RWPE2 (cell line): Measurements from ENCODE around the gene CLNS1A.
"Not testable (repeated sequence)": the region's sequence is repeated elsewhere in the genome, so short reads cannot be mapped to it uniquely, and the experiment has no call there.

Experiments used
- ATAC-seq: fragments of 200-7000 bp; cut with Tn5 transposase; 3 replicates; pipeline ENCODE4 v1.9.1; 2021; ENCODE audit warnings: low read depth
- DNase-seq: peaks from one replicate; pipeline ENCODE4 v3.0.0-alpha.2; 2020; ENCODE audit warnings: low spot score
- H3K27ac ChIP-seq: fragments of 450-650 bp; 2 replicates; pipeline ENCODE4 v1.5.1; 2017; ENCODE audit warnings: mild to moderate bottlenecking; ENCODE audit not compliant: poor library complexity, severe bottlenecking
- H3K27me3 ChIP-seq: fragments of 250-450 bp; sonication (Bioruptor Pico); 2 replicates; pipeline ENCODE4 v1.5.1; 2021; ENCODE audit warnings: mild to moderate bottlenecking, moderate library complexity; ENCODE audit not compliant: insufficient read depth, poor library complexity, severe bottlenecking
- H3K36me3 ChIP-seq: fragments of 250-450 bp; sonication (Bioruptor Pico); 2 replicates; pipeline ENCODE4 v1.5.1; 2020; ENCODE audit warnings: low read depth, mild to moderate bottlenecking, moderate library complexity
- H3K4me1 ChIP-seq: fragments of 250-450 bp; sonication (Bioruptor Pico); 2 replicates; pipeline ENCODE4 v1.5.1; 2021; ENCODE audit warnings: mild to moderate bottlenecking, moderate library complexity; ENCODE audit not compliant: insufficient read depth, poor library complexity, severe bottlenecking
- H3K4me3 ChIP-seq: fragments of 250-450 bp; sonication (Bioruptor Pico); 2 replicates; pipeline ENCODE4 v1.5.1; 2021; ENCODE audit warnings: mild to moderate bottlenecking, moderate library complexity; ENCODE audit not compliant: severe bottlenecking
- H3K9me3 ChIP-seq: fragments of 250-450 bp; sonication (Bioruptor Pico); 2 replicates; pipeline ENCODE4 v1.5.1; 2021; ENCODE audit warnings: mild to moderate bottlenecking, moderate library complexity; ENCODE audit not compliant: severe bottlenecking
- TF ChIP-seq, protein P1 (sequence below): fragments of 450-650 bp; IDR thresholded peaks from one replicate; pipeline ENCODE4 v1.5.1; 2017; ENCODE audit warnings: mild to moderate bottlenecking, moderate library complexity; ENCODE audit not compliant: poor library complexity, severe bottlenecking

Gene CLNS1A

DNA sequence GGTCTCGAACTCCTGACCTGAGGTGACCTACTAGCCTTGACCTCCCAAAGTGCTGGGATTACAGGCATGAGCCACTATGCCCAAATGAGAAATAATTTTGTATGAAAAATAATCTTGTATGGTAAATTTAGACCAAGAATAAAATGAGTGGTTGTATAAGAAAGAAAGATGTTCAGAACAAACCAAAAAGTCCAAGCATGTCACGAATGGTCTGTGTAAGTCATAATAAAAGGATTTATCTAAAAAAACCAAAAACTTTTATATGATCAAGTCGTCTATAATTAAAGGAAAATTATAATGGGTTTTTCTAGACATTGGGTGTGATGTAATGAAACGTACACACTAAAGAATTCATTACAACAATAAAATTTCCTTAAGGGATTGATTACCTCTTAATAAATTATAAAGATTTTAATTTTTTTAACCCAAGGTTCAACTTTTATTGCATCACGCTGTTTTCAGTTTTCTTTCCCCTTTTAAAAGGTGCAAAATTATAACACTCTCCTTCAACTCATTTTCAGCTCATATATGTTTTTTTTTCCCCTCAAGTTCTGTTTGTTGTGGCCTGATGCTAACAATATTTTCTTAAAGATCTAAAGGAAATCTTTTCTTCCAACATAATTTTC lies 56.8 kb downstream of the CLNS1A start:
- Histone ChIP-seq H3K4me3 (no peak overlapping the region), H3K36me3 (no peaks in the 10 kb centered on the region), H3K9me3 (peaks cover 20% of the 10 kb centered on the region), H3K27ac (no peak overlapping the region), H3K27me3 (no peaks in the 10 kb centered on the region), H3K4me1 (no peaks in the 10 kb centered on the region)
- no peak for ATAC-seq
- DNase-seq = no peak
- TF ChIP-seq, protein P1, sequence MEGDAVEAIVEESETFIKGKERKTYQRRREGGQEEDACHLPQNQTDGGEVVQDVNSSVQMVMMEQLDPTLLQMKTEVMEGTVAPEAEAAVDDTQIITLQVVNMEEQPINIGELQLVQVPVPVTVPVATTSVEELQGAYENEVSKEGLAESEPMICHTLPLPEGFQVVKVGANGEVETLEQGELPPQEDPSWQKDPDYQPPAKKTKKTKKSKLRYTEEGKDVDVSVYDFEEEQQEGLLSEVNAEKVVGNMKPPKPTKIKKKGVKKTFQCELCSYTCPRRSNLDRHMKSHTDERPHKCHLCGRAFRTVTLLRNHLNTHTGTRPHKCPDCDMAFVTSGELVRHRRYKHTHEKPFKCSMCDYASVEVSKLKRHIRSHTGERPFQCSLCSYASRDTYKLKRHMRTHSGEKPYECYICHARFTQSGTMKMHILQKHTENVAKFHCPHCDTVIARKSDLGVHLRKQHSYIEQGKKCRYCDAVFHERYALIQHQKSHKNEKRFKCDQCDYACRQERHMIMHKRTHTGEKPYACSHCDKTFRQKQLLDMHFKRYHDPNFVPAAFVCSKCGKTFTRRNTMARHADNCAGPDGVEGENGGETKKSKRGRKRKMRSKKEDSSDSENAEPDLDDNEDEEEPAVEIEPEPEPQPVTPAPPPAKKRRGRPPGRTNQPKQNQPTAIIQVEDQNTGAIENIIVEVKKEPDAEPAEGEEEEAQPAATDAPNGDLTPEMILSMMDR = no peak

DNA sequence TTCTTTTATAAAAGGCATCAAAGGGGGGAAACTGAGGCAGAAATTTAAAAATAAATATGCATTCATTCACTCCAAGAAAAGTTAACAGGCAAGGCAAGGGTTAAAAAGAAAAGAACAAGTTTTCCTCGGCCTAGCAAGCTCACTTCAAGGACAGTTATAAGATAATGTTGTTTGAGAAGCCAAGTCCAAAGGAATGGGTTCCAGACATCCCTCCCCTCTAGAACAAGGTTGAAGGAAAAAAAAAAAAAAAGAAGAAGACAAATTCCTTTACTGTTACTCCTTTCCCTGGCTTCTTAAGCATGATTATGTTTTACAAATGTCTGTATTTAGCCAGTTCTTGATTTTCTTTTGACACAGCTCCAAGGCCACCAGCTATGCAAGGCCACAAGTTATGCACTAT lies 62.2 kb downstream of the CLNS1A start:
- not testable (repeated sequence) for H3K9me3 ChIP-seq, H3K36me3 ChIP-seq, H3K27ac ChIP-seq, H3K27me3 ChIP-seq, H3K4me3 ChIP-seq, H3K4me1 ChIP-seq, ATAC-seq, DNase-seq

DNA sequence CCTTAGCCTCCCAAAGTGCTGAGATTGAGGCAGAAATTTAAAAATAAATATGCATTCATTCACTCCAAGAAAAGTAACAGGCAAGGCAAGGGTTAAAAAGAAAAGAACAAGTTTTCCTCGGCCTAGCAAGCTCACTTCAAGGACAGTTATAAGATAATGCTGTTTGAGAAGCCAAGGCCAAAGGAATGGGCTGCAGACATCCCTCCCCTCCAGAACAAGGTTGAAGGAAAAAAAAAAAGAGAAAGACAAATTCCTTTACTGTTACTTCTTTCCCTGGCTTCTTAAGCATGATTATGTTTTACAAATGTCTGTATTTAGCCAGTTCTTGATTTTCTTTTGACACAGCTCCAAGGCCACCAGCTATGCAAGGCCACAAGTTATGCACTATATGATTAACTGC lies 66.7 kb downstream of the CLNS1A start:
- not testable (repeated sequence) for H3K9me3 ChIP-seq, ATAC-seq, H3K36me3 ChIP-seq, DNase-seq, H3K27me3 ChIP-seq, H3K4me3 ChIP-seq, H3K27ac ChIP-seq, H3K4me1 ChIP-seq

DNA sequence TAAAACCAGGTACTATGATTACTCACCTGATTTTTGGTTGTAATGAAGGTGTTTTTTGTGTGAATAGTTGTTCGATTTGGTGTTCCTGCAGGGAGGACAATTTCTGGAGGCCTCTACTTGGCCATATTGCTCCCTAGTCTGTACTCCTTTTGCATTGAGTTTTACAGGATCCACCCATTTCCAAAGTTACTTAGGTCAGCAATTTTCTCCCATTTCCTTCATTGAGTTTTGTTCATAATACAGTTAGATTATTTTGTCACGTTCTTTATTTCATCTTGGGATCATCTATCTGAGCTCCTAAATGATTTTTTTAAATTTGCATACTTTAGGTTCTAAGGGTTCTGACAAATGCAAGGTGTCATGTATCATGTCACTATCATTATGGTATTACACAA lies 67.9 kb downstream of the CLNS1A start:
- no peak for ATAC-seq
- Histone ChIP-seq H3K27ac (no peak overlapping the region), H3K36me3 (no peaks in the 10 kb centered on the region), H3K4me1 (no peaks in the 10 kb centered on the region), H3K4me3 (no peak overlapping the region), H3K9me3 (peaks cover 1% of the 10 kb centered on the region), H3K27me3 (no peaks in the 10 kb centered on the region)
- no peak for DNase-seq
- TF ChIP-seq, protein P1 = no peak

DNA sequence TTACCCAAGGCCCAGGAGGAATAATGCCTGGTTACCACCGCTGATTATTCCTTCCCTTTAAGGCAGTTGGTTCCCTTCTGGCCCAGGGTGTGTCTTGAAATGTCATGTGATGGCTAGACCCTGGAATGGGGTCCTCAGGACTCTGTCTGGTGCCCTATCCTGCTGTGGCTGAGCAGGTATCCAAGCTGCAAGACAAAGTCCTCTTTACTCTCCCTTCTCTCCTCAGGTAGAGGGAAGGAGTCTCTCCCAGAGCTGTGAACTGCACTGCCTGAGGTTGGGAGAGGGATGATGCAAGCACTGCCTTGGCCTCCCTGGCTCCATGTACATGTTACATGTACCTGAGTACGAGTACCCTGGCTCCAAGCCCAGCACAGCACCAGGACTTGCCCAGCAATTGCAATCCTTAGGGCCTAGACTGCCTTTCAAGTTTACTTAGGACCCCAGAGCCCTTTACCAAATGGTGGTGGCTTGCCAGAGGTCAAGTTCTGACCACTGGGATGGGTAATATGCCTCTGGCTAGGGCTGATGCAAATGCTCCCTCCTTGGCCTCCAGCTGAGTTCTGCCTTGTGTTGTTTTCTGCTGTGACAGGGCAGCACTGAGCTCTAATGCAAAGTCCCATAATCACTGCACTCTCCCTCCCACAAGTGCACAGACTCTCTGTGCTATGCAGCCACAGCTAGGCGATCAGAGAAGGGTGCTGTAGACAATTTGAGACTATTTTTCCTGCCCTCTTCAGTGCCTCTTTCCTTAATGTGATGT lies 68.5 kb downstream of the CLNS1A start:
- DNase-seq = no peak
- ATAC-seq = no peak
- TF ChIP-seq, protein P1 = no peak
- H3K4me1 ChIP-seq = no peaks in the 10 kb centered on the region
- no peak overlapping the region for H3K4me3 ChIP-seq
- H3K27ac ChIP-seq = no peak overlapping the region
- H3K27me3 ChIP-seq = no peaks in the 10 kb centered on the region
- no peaks in the 10 kb centered on the region for H3K36me3 ChIP-seq
- H3K9me3 ChIP-seq = peaks cover 1% of the 10 kb centered on the region

DNA sequence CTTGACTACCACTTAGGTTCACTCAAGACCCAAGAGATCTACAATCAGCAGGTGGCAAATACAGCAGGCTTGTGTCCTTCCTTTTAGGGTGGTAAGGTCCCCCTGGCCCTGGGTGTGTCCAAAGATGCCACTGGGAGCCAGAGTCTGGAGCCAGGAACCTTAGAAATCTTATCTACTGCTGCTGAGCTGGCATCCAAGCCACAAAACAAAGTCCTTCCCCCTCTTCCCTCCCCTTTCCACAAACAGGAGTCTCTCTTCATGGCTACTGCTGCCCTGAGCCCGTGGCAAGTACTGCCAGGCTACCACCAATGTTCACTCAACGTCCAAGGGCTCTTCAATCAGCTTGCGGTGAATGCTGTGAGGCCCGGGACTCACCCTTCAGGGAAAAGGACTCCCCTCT lies 69.3 kb downstream of the CLNS1A start:
- TF ChIP-seq, protein P1 = no peak
- no peak for ATAC-seq
- no peak overlapping the region for H3K27ac ChIP-seq

More for the DNA sequence above, 69.3 kb downstream of the CLNS1A start:
- DNase-seq = no peak
- Histone ChIP-seq H3K4me3 (no peak overlapping the region), H3K36me3 (no peaks in the 10 kb centered on the region), H3K9me3 (peaks cover 1% of the 10 kb centered on the region), H3K4me1 (no peaks in the 10 kb centered on the region), H3K27me3 (no peaks in the 10 kb centered on the region)
